ENCODE results near the gene MYOF.

Gene MYOF

DNA sequence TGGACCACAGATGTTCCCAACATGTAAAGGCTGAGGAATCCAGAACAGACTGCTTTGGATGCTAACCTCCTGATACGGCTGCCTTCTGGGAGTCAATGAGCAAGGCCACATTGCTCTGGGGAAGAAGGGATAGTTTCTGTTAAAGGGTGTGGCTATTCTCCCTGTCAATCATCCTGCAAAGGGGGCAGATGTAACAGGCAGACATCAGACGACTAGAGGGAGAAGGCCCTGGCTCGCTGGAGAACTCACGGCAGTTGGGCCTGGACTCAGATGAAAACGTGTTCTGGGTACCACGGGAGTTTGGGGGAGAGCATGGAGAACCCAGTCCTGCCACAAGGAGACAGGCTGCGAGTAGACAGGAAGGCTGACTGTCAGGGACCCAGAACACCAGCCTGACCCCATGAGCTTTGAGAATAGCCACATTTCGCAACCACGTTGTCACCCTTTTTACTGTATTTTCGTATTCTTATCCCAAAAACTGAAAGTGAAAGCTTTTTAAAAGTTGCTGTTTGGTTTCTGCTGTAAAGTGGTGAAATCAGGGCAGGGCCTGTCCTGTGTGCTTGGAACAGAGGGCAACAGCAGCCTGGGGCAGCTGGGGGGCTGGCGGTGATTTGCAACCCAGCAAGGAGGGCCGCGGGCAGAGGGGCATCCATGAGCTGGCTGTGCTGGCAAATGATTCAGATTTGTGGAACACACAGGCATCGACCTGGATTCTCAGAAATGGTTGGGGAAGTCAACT is 95.3 kb downstream of the MYOF start:
- H3K27ac ChIP-seq, result peak overlapping the region; percentile 39
- H3K36me3 ChIP-seq (replicated peaks), result peaks cover 68% of the 10 kb centered on the region
- in situ Hi-C loops (cut with HindIII; ENCODE audit: low pct_ligation_motif_present, low sequenced_read_pairs), result no loop called here
- TF ChIP-seq, protein P1, sequence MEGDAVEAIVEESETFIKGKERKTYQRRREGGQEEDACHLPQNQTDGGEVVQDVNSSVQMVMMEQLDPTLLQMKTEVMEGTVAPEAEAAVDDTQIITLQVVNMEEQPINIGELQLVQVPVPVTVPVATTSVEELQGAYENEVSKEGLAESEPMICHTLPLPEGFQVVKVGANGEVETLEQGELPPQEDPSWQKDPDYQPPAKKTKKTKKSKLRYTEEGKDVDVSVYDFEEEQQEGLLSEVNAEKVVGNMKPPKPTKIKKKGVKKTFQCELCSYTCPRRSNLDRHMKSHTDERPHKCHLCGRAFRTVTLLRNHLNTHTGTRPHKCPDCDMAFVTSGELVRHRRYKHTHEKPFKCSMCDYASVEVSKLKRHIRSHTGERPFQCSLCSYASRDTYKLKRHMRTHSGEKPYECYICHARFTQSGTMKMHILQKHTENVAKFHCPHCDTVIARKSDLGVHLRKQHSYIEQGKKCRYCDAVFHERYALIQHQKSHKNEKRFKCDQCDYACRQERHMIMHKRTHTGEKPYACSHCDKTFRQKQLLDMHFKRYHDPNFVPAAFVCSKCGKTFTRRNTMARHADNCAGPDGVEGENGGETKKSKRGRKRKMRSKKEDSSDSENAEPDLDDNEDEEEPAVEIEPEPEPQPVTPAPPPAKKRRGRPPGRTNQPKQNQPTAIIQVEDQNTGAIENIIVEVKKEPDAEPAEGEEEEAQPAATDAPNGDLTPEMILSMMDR (IDR thresholded peaks at IDR 0.05; ENCODE audit: low read depth, low read length, missing control alignments), result no peak
- peak; percentile 25 for DNase-seq
- H3K27me3 ChIP-seq (replicated peaks), result no peaks in the 10 kb centered on the region
- H3K4me3 ChIP-seq (ENCODE audit: low read depth, low read length), result no peak overlapping the region

- no peak overlapping the region for H3K27ac ChIP-seq
- peaks cover 67% of the 10 kb centered on the region for H3K36me3 ChIP-seq (replicated peaks)
Observed at GRCh38 chr10:93385345-93385744, 96.8 kb downstream of the MYOF start.

GRCh38 chr10:93384006-93384405 is 98.1 kb downstream of the MYOF start:
- in situ Hi-C loops (cut with HindIII; ENCODE audit: low pct_ligation_motif_present, low sequenced_read_pairs), result no loop called here

More at GRCh38 chr10:93385345-93385744, 96.8 kb downstream of the MYOF start:
- DNase-seq, result no peak
- in situ Hi-C loops (cut with HindIII; ENCODE audit: low pct_ligation_motif_present, low sequenced_read_pairs), result no loop called here
- no peaks in the 10 kb centered on the region for H3K27me3 ChIP-seq (replicated peaks)
- H3K4me3 ChIP-seq (ENCODE audit: low read depth, low read length), result no peak overlapping the region
- TF ChIP-seq, protein P1 (IDR thresholded peaks at IDR 0.05; ENCODE audit: low read depth, low read length, missing control alignments), result no peak

DNA sequence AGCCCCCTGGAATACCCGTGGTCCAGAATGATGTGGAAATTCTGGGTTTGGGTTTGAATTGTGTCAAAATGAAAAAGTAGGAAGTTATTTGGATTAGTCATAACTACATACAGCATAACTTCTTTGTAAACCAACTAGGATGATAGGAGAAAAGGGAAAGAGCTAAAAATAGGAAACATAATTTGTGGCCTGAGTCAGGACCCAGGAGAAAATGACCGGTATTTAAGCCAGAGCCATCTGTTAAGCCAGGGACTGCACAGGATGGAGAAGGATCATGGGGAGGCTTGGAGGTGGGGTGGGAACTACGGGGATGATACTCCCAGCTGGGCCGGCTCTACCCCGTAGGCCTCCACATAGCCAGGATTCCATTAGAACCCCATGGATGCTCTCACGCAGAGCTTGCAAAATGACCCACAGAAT is 98.6 kb downstream of the MYOF start:
- DNase-seq, result peak; percentile 91
- Histone ChIP-seq H3K27ac (peak overlapping the region; percentile 81), H3K36me3 (replicated peaks) (peaks cover 67% of the 10 kb centered on the region), H3K4me3 (ENCODE audit: low read depth, low read length) (no peak overlapping the region), H3K27me3 (replicated peaks) (no peaks in the 10 kb centered on the region)
- TF ChIP-seq, protein P1 (IDR thresholded peaks at IDR 0.05; ENCODE audit: low read depth, low read length, missing control alignments), result no peak
- in situ Hi-C loops (cut with HindIII; ENCODE audit: low pct_ligation_motif_present, low sequenced_read_pairs), result no loop called here

More at GRCh38 chr10:93384006-93384405, 98.1 kb downstream of the MYOF start:
- Histone ChIP-seq H3K27ac (peak overlapping the region; percentile 81), H3K4me3 (ENCODE audit: low read depth, low read length) (no peak overlapping the region), H3K27me3 (replicated peaks) (no peaks in the 10 kb centered on the region), H3K36me3 (replicated peaks) (peaks cover 68% of the 10 kb centered on the region)
- DNase-seq, result no peak
- TF ChIP-seq, protein P1 (IDR thresholded peaks at IDR 0.05; ENCODE audit: low read depth, low read length, missing control alignments), result no peak

- H3K27ac ChIP-seq, result peak overlapping the region; percentile 86
- no peak overlapping the region for H3K4me3 ChIP-seq (ENCODE audit: low read depth, low read length)
- peaks cover 56% of the 10 kb centered on the region for H3K36me3 ChIP-seq (replicated peaks)
Observed at GRCh38 chr10:93379731-93380575, 102.2 kb downstream of the MYOF start.

More at GRCh38 chr10:93379731-93380575, 102.2 kb downstream of the MYOF start:
- TF ChIP-seq, protein P1 (IDR thresholded peaks at IDR 0.05; ENCODE audit: low read depth, low read length, missing control alignments), result no peak
- no peaks in the 10 kb centered on the region for H3K27me3 ChIP-seq (replicated peaks)
- peak; percentile 87 for DNase-seq
- in situ Hi-C loops (cut with HindIII; ENCODE audit: low pct_ligation_motif_present, low sequenced_read_pairs), result no loop called here

Data from brain microvascular endothelial cell (primary cell).